ENCODE measurements around the gene UGDH. TPM values are rescaled to one million over a fixed set of nuclear protein-coding genes. Genes with fewer than 3 reads are reported as not detected.
A peak's percentile ranks its signal among the peaks of the same experiment; 100 is the strongest.

The UGDH gene
- total and polyA plus RNA-seq, 2 of the 13 experiments (the other 11 are each of a cell fraction or from before 2014, with no cell fraction given) = 99.0 to 384 TPM

DNA sequence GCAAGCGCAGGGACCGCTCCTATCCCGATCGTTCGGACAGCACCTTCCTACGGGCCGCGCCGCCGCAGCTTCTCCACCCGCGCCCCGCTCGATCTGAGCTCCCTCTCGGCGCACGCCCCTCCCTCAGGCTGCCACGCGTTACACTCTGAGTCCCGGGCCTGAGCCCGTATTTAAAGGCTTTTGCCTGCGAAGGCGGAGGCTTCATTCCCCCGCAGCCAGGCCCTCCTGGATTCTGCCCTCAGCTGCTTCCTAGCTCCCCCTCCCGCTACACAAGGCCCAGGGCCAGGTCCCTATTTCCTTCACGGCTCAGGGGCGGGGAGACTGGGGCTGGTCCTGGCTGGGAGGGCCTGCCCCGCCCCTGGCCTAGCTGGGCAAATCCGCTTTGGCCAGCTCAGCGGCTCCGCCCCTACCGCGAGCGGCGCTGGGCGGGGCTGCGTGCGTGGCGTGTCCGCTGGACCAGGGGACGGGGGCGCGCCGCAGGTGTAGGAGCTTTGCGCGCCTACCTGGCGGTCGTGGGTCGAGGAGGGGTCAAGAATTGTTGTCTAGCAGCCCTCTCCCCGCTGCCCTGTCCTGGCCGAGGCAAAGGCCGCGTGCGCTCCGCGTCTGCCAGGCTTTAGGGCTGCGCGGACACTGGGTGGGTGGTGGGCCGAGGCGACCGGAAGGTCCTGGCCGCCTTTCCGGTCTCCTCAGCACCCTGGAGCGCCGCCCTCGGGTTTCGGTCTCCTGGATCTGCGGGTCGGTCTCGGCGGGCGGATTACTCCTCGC is at the start of gene UGDH (continued):
- TF ChIP-seq NONO (IDR thresholded peaks at IDR 0.05) (no peak), NONO (CRISPR knock-in tag; conservative IDR thresholded peaks at IDR 0.05) (peak; percentile 97), THYN1 (CRISPR knock-in tag; IDR thresholded peaks at IDR 0.05; ENCODE audit: borderline replicate concordance, low read depth) (peak; percentile 58; the same call in 1 of the 2 replicates), ZFP62 (CRISPR knock-in tag; IDR thresholded peaks at IDR 0.05) (no peak), ZC3H4 (CRISPR knock-in tag; IDR thresholded peaks at IDR 0.05; ENCODE audit: borderline replicate concordance) (peak; percentile 57; the same call in 1 of the 2 replicates), ZNF496 (CRISPR knock-in tag; IDR thresholded peaks at IDR 0.05; ENCODE audit: insufficient replicate concordance) (no peak), ZNF292 (CRISPR knock-in tag; IDR thresholded peaks at IDR 0.05; ENCODE audit: borderline replicate concordance, low read depth) (peak; percentile 23; the same call in 1 of the 2 replicates), ELF1 (CRISPR knock-in tag; IDR thresholded peaks at IDR 0.05) (peak; percentile 54; the same call in 1 of the 2 replicates), NFRKB (IDR thresholded peaks at IDR 0.05) (no peak), SNAI1 (CRISPR knock-in tag; IDR thresholded peaks at IDR 0.05; ENCODE audit: borderline replicate concordance) (no peak), SNAPC2 (CRISPR knock-in tag; IDR thresholded peaks at IDR 0.05) (peak; percentile 79; the same call in 1 of the 2 replicates), MYNN (CRISPR knock-in tag; IDR thresholded peaks at IDR 0.05; ENCODE audit: low read depth) (no peak; the same call in 1 of the 2 replicates), ZNF10 (CRISPR knock-in tag; IDR thresholded peaks at IDR 0.05; ENCODE audit: borderline replicate concordance, low read depth) (no peak), ZNF101 (CRISPR knock-in tag; IDR thresholded peaks at IDR 0.05; ENCODE audit: borderline replicate concordance, low read depth) (no peak), ZNF891 (CRISPR knock-in tag; IDR thresholded peaks at IDR 0.05) (peak; percentile 83), ZNF17 (CRISPR knock-in tag; IDR thresholded peaks at IDR 0.05) (no peak), NCOA2 (CRISPR knock-in tag; IDR thresholded peaks at IDR 0.05) (peak; percentile 57), MIER3 (CRISPR knock-in tag; IDR thresholded peaks at IDR 0.05; ENCODE audit: borderline replicate concordance) (peak; percentile 38; the same call in 1 of the 2 replicates), RBM22 (optimal IDR thresholded peaks at IDR 0.05; ENCODE audit: low read length) (peak; percentile 93), MEF2D (CRISPR knock-in tag; IDR thresholded peaks at IDR 0.05) (peak; percentile 87), JUNB (CRISPR knock-in tag; IDR thresholded peaks at IDR 0.05; ENCODE audit: borderline replicate concordance) (peak; percentile 8; the same call in 1 of the 2 replicates), ZNF713 (CRISPR knock-in tag; IDR thresholded peaks at IDR 0.05) (0 out of 2 replicates have a peak, but pooled peaks have one; percentile 67)
- TF ChIP-seq, protein P1, sequence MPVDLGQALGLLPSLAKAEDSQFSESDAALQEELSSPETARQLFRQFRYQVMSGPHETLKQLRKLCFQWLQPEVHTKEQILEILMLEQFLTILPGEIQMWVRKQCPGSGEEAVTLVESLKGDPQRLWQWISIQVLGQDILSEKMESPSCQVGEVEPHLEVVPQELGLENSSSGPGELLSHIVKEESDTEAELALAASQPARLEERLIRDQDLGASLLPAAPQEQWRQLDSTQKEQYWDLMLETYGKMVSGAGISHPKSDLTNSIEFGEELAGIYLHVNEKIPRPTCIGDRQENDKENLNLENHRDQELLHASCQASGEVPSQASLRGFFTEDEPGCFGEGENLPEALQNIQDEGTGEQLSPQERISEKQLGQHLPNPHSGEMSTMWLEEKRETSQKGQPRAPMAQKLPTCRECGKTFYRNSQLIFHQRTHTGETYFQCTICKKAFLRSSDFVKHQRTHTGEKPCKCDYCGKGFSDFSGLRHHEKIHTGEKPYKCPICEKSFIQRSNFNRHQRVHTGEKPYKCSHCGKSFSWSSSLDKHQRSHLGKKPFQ (CRISPR knock-in tag; IDR thresholded peaks at IDR 0.05; ENCODE audit: insufficient replicate concordance) = peak; percentile 55
- TF ChIP-seq, protein P2, sequence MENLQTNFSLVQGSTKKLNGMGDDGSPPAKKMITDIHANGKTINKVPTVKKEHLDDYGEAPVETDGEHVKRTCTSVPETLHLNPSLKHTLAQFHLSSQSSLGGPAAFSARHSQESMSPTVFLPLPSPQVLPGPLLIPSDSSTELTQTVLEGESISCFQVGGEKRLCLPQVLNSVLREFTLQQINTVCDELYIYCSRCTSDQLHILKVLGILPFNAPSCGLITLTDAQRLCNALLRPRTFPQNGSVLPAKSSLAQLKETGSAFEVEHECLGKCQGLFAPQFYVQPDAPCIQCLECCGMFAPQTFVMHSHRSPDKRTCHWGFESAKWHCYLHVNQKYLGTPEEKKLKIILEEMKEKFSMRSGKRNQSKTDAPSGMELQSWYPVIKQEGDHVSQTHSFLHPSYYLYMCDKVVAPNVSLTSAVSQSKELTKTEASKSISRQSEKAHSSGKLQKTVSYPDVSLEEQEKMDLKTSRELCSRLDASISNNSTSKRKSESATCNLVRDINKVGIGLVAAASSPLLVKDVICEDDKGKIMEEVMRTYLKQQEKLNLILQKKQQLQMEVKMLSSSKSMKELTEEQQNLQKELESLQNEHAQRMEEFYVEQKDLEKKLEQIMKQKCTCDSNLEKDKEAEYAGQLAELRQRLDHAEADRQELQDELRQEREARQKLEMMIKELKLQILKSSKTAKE (CRISPR knock-in tag; IDR thresholded peaks at IDR 0.05; ENCODE audit: borderline replicate concordance) = peak; percentile 73; the same call in 1 of the 2 replicates
- TF ChIP-seq, protein P3, sequence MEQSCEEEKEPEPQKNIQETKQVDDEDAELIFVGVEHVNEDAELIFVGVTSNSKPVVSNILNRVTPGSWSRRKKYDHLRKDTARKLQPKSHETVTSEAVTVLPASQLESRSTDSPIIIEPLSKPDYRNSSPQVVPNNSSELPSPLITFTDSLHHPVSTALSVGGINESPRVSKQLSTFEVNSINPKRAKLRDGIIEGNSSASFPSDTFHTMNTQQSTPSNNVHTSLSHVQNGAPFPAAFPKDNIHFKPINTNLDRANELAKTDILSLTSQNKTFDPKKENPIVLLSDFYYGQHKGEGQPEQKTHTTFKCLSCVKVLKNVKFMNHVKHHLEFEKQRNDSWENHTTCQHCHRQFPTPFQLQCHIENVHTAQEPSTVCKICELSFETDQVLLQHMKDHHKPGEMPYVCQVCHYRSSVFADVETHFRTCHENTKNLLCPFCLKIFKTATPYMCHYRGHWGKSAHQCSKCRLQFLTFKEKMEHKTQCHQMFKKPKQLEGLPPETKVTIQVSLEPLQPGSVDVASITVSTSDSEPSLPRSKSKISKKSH (CRISPR knock-in tag; IDR thresholded peaks at IDR 0.05; ENCODE audit: borderline replicate concordance) = peak; percentile 59; the same call in 1 of the 2 replicates
